Stimulated activated naive CD8-positive, alpha-beta T cell treated with anti-CD3 and anti-CD28 coated beads, Interleukin-15, Interleukin-2, amounts not matched to agents 100 ng/mL and 50 ng/mL, for 24 hours (primary cell): ENCODE results near the gene PRKCE.
"Not testable (repeated sequence)": the region's sequence is repeated elsewhere in the genome, so short reads cannot be mapped to it uniquely, and the experiment has no call there.

ENCODE experiments used
- H3K27ac Mint-ChIP-seq: one replicate; pipeline ENCODE4 v1.8.0; 2021; ENCODE audit warnings: mild to moderate bottlenecking, mixed read lengths
- H3K27me3 Mint-ChIP-seq: one replicate; pipeline ENCODE4 v1.8.0; 2021; ENCODE audit warnings: mixed read lengths
- H3K36me3 Mint-ChIP-seq: one replicate; pipeline ENCODE4 v1.8.0; 2021; ENCODE audit warnings: low read depth, mixed read lengths
- H3K4me1 Mint-ChIP-seq: one replicate; pipeline ENCODE4 v1.8.0; 2021; ENCODE audit warnings: low read depth, mixed read lengths
- H3K4me3 Mint-ChIP-seq: one replicate; pipeline ENCODE4 v1.8.0; 2021; ENCODE audit warnings: mild to moderate bottlenecking, mixed read lengths
- H3K9me3 Mint-ChIP-seq: one replicate; pipeline ENCODE4 v1.8.0; 2021; ENCODE audit warnings: mixed read lengths

Gene PRKCE

GRCh38 chr2:45883603-45884000 lies 232.1 kb downstream of the PRKCE start:
- no peak overlapping the region for H3K27ac Mint-ChIP-seq
- no peak overlapping the region for H3K4me3 Mint-ChIP-seq
- H3K9me3 Mint-ChIP-seq = no peaks in the 10 kb centered on the region
- no peaks in the 10 kb centered on the region for H3K27me3 Mint-ChIP-seq
- H3K36me3 Mint-ChIP-seq = peaks cover 3% of the 10 kb centered on the region
- H3K4me1 Mint-ChIP-seq = peaks cover 1% of the 10 kb centered on the region

GRCh38 chr2:45884126-45884525 lies 232.7 kb downstream of the PRKCE start:
- H3K9me3 Mint-ChIP-seq = no peaks in the 10 kb centered on the region
- no peak overlapping the region for H3K27ac Mint-ChIP-seq
- H3K4me1 Mint-ChIP-seq = peaks cover 6% of the 10 kb centered on the region
- peaks cover 3% of the 10 kb centered on the region for H3K36me3 Mint-ChIP-seq
- no peaks in the 10 kb centered on the region for H3K27me3 Mint-ChIP-seq
- no peak overlapping the region for H3K4me3 Mint-ChIP-seq

GRCh38 chr2:45885171-45885621 lies 233.7 kb downstream of the PRKCE start:
- Mint-ChIP-seq H3K27ac (no peak overlapping the region), H3K27me3 (no peaks in the 10 kb centered on the region), H3K36me3 (no peaks in the 10 kb centered on the region), H3K4me3 (no peak overlapping the region), H3K9me3 (no peaks in the 10 kb centered on the region), H3K4me1 (peaks cover 17% of the 10 kb centered on the region)

- Mint-ChIP-seq H3K4me1 (peaks cover 27% of the 10 kb centered on the region), H3K27ac (no peak overlapping the region), H3K36me3 (no peaks in the 10 kb centered on the region), H3K9me3 (no peaks in the 10 kb centered on the region), H3K4me3 (no peak overlapping the region), H3K27me3 (no peaks in the 10 kb centered on the region)
Observed at GRCh38 chr2:45886171-45886663, 234.7 kb downstream of the PRKCE start.

GRCh38 chr2:45888167-45888566 lies 236.7 kb downstream of the PRKCE start:
- H3K9me3 Mint-ChIP-seq = no peaks in the 10 kb centered on the region
- H3K27me3 Mint-ChIP-seq = no peaks in the 10 kb centered on the region
- no peak overlapping the region for H3K4me3 Mint-ChIP-seq
- no peak overlapping the region for H3K27ac Mint-ChIP-seq
- no peaks in the 10 kb centered on the region for H3K36me3 Mint-ChIP-seq
- peaks cover 41% of the 10 kb centered on the region for H3K4me1 Mint-ChIP-seq

- Mint-ChIP-seq H3K4me3 (no peak overlapping the region), H3K4me1 (peaks cover 41% of the 10 kb centered on the region), H3K36me3 (no peaks in the 10 kb centered on the region), H3K27ac (no peak overlapping the region), H3K27me3 (no peaks in the 10 kb centered on the region), H3K9me3 (no peaks in the 10 kb centered on the region)
Observed at GRCh38 chr2:45888641-45889040, 237.2 kb downstream of the PRKCE start.

GRCh38 chr2:45889053-45889452 lies 237.6 kb downstream of the PRKCE start:
- Mint-ChIP-seq H3K9me3 (no peaks in the 10 kb centered on the region), H3K4me3 (no peak overlapping the region), H3K36me3 (no peaks in the 10 kb centered on the region), H3K27ac (no peak overlapping the region), H3K4me1 (peaks cover 41% of the 10 kb centered on the region), H3K27me3 (no peaks in the 10 kb centered on the region)

GRCh38 chr2:45889620-45890370 lies 238.3 kb downstream of the PRKCE start:
- peak overlapping the region; percentile 59 for H3K27ac Mint-ChIP-seq

GRCh38 chr2:45890371-45890646 lies 238.8 kb downstream of the PRKCE start:
- H3K27me3 Mint-ChIP-seq, H3K9me3 Mint-ChIP-seq, H3K36me3 Mint-ChIP-seq: not testable (repeated sequence)
- peak overlapping the region; percentile 11 for H3K4me3 Mint-ChIP-seq
- peaks cover 41% of the 10 kb centered on the region for H3K4me1 Mint-ChIP-seq
- peak overlapping the region; percentile 64 for H3K27ac Mint-ChIP-seq

More at GRCh38 chr2:45889620-45890370, 238.3 kb downstream of the PRKCE start:
- H3K9me3 Mint-ChIP-seq = no peaks in the 10 kb centered on the region
- no peak overlapping the region for H3K4me3 Mint-ChIP-seq
- H3K4me1 Mint-ChIP-seq = peaks cover 41% of the 10 kb centered on the region
- H3K36me3 Mint-ChIP-seq = no peaks in the 10 kb centered on the region
- no peaks in the 10 kb centered on the region for H3K27me3 Mint-ChIP-seq

GRCh38 chr2:45890819-45891218 lies 239.3 kb downstream of the PRKCE start:
- H3K27ac Mint-ChIP-seq = peak overlapping the region; percentile 64
- H3K4me1 Mint-ChIP-seq = peaks cover 44% of the 10 kb centered on the region
- H3K9me3 Mint-ChIP-seq = no peaks in the 10 kb centered on the region
- H3K36me3 Mint-ChIP-seq = no peaks in the 10 kb centered on the region
- H3K27me3 Mint-ChIP-seq = no peaks in the 10 kb centered on the region
- peak overlapping the region; percentile 11 for H3K4me3 Mint-ChIP-seq

- no peaks in the 10 kb centered on the region for H3K27me3 Mint-ChIP-seq
- H3K9me3 Mint-ChIP-seq = no peaks in the 10 kb centered on the region
- H3K4me3 Mint-ChIP-seq = no peak overlapping the region
- H3K36me3 Mint-ChIP-seq = no peaks in the 10 kb centered on the region
- H3K27ac Mint-ChIP-seq = no peak overlapping the region
- peaks cover 45% of the 10 kb centered on the region for H3K4me1 Mint-ChIP-seq
Observed at GRCh38 chr2:45891719-45892424, 240.4 kb downstream of the PRKCE start.

- Mint-ChIP-seq H3K9me3 (no peaks in the 10 kb centered on the region), H3K27me3 (no peaks in the 10 kb centered on the region), H3K36me3 (no peaks in the 10 kb centered on the region), H3K27ac (no peak overlapping the region), H3K4me3 (no peak overlapping the region), H3K4me1 (peaks cover 45% of the 10 kb centered on the region)
Observed at GRCh38 chr2:45892425-45892745, 240.9 kb downstream of the PRKCE start.

- Mint-ChIP-seq H3K4me1 (peaks cover 45% of the 10 kb centered on the region), H3K36me3 (no peaks in the 10 kb centered on the region), H3K27ac (no peak overlapping the region), H3K4me3 (no peak overlapping the region), H3K9me3 (no peaks in the 10 kb centered on the region), H3K27me3 (no peaks in the 10 kb centered on the region)
Observed at GRCh38 chr2:45892757-45893156, 241.3 kb downstream of the PRKCE start.

GRCh38 chr2:45894211-45894610 lies 242.7 kb downstream of the PRKCE start:
- Mint-ChIP-seq H3K27me3 (no peaks in the 10 kb centered on the region), H3K4me3 (no peak overlapping the region), H3K27ac (no peak overlapping the region), H3K9me3 (no peaks in the 10 kb centered on the region), H3K4me1 (peaks cover 40% of the 10 kb centered on the region), H3K36me3 (no peaks in the 10 kb centered on the region)

- no peak overlapping the region for H3K27ac Mint-ChIP-seq
- no peak overlapping the region for H3K4me3 Mint-ChIP-seq
- no peaks in the 10 kb centered on the region for H3K9me3 Mint-ChIP-seq
- no peaks in the 10 kb centered on the region for H3K27me3 Mint-ChIP-seq
- no peaks in the 10 kb centered on the region for H3K36me3 Mint-ChIP-seq
- peaks cover 29% of the 10 kb centered on the region for H3K4me1 Mint-ChIP-seq
Observed at GRCh38 chr2:45895241-45895861, 243.9 kb downstream of the PRKCE start.
